Measurements from ENCODE around the gene MEIS2.

MEIS2 gene

DNA sequence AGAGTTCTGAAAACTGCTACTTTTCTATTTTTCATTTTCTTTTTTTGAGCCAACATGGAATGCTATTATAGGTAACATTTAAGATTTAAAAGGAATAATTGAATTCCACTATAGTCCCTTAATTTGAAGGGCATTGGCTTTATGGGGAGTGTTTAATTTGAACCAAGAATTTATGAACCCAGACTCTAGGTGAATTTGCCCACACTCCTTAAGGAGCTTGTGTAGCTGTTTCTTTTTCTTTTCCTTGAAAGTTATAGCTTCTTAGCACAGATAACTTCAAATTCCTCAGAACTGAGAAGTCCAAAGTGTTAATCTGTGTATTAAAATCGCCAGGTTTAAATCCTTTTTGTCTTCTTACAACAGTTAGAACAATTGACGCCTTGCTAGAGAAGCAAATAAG lies 4.7 kb upstream of the MEIS2 start:
- TF ChIP-seq, protein P1, sequence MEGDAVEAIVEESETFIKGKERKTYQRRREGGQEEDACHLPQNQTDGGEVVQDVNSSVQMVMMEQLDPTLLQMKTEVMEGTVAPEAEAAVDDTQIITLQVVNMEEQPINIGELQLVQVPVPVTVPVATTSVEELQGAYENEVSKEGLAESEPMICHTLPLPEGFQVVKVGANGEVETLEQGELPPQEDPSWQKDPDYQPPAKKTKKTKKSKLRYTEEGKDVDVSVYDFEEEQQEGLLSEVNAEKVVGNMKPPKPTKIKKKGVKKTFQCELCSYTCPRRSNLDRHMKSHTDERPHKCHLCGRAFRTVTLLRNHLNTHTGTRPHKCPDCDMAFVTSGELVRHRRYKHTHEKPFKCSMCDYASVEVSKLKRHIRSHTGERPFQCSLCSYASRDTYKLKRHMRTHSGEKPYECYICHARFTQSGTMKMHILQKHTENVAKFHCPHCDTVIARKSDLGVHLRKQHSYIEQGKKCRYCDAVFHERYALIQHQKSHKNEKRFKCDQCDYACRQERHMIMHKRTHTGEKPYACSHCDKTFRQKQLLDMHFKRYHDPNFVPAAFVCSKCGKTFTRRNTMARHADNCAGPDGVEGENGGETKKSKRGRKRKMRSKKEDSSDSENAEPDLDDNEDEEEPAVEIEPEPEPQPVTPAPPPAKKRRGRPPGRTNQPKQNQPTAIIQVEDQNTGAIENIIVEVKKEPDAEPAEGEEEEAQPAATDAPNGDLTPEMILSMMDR (IDR thresholded peaks at IDR 0.05; ENCODE audit: insufficient read depth, low read depth, low read length, missing control alignments): no peak
- DNase-seq (ENCODE audit: low read depth): no peak
- H3K4me3 ChIP-seq (ENCODE audit: low read length): no peak overlapping the region

DNA sequence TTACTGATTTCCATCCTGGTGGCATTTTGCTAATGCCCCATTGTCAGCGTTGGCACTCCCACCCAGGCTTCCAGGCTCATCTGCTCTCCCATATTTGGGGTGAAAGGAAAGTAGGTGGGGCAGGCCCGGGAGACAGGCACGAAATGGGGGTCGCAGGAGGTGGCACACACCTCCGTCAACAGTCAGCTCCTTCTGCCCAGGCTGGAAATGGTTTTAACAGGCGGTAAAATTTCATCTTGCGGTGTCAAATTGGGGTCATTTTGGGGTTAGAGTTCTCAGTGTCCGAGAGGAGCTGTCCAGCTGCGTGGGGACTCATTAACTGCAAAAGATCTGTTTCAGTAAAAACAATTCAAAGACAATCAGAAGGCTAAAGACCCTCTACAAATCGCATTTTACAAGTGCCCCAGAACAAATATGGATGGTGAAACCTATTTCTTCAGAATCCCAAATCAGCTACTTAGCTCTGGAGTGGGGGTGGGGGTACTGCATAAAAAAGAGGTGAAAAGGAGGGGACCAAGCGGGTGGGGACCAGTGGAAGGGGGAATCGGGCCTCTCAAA lies 4.2 kb upstream of the MEIS2 start:
- H3K4me3 ChIP-seq (ENCODE audit: low read length): no peak overlapping the region
- TF ChIP-seq, protein P1 (IDR thresholded peaks at IDR 0.05; ENCODE audit: insufficient read depth, low read depth, low read length, missing control alignments): no peak
- DNase-seq (ENCODE audit: low read depth): no peak

DNA sequence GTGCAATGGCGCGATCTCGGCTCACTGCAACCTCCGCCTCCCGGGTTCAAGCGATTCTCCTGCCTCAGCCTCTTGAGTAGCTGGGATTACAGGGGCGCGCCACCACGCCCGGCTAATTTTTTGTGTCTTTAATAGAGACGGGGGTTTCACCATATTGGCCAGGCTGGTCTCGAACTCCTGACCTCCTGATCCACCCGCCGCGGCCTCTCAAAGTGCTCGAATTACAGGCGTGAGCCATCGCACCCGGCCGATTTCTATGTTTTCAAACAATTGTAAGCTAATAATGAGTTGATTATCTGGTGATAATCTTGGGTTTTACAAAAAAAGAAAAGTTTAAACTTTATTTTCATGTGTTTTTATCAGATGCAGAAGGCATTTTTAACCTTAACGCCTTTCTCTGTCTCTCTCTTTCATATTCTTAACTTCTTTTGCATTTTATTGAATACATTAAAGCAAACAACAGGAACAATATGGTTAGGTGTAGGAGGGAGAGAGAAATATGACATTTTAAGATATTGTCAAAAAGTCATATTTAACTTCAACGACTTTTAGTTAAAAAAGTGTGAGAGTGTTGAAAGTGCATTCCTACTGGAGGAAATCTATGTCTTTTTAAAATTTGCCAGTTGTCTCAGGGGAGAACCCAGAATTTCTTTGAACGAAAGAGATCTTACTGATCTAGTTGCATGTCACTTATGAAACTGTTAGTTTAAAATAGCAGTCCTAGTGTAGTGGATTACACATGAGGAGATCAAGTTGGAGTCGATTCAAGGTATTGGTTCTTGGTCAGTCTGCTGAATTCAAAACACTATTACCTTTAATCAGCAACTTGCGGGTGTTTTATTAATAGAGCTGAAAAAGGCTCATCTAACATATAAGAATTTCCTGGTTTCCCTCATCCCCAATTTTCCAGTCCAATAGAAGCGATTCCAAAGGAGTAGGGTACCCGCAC lies 3.4 kb upstream of the MEIS2 start:
- TF ChIP-seq, protein P1 (IDR thresholded peaks at IDR 0.05; ENCODE audit: insufficient read depth, low read depth, low read length, missing control alignments): no peak
- no peak overlapping the region for H3K4me3 ChIP-seq (ENCODE audit: low read length)
- no peak for DNase-seq (ENCODE audit: low read depth)

DNA sequence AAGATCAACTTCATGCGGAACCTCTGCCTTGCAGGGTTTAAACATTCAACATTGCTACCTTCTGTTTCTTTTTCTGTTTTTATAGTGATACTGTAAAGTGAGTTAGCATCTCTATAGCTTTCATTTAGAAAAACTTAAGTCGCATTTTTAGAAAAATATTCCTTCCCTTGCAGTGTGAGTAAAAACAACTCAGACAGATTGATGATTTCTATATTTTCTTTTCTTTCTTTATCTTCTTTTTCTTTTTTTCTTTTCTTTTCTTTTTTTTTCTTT lies 2.8 kb upstream of the MEIS2 start:
- TF ChIP-seq, protein P1 (IDR thresholded peaks at IDR 0.05; ENCODE audit: insufficient read depth, low read depth, low read length, missing control alignments): no peak
- no peak overlapping the region for H3K4me3 ChIP-seq (ENCODE audit: low read length)
- no peak for DNase-seq (ENCODE audit: low read depth)

DNA sequence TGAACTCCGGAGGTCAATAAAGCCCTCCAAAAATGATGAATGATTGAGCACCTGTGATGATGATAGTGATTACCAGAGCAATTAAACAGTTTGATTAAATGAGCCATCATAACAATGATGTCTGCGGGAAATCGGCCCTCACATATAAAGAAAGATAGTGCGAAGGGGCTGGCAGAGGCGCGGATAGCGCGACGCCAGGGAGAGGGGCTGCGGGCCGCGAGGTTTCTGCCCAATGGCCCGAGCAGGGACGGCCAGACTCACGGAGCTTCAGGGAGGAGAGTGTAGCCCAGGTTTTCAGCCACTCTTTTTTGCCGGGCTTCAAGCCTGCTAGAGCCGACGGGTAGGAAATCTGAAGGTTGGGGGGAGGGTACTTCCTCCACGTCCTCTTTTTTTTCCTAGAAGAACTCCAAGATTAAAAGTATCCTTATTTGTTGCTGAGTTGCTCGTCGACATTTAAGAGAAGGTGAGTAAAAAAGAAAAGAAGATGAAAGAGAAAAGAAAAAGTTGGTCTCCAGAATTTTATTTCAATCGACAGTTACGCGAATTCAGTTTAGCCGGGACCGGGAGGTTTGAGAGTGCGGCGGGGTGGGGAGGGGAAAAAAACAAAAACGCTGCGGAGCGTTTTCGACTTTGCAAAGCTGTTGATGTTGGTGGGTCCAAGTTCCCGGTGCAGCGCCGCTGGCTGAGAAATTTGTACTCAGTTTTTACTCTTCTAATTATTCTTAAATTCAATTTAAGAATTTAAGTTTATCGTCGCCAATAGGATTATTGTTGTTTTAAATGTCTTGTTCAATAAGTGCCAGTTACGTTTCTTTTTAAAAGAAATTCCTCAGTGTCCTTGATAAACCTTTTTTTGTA lies 2.2 kb upstream of the MEIS2 start:
- DNase-seq (ENCODE audit: low read depth): no peak
- peak overlapping the region; percentile 20 for H3K4me3 ChIP-seq (ENCODE audit: low read length)

DNA sequence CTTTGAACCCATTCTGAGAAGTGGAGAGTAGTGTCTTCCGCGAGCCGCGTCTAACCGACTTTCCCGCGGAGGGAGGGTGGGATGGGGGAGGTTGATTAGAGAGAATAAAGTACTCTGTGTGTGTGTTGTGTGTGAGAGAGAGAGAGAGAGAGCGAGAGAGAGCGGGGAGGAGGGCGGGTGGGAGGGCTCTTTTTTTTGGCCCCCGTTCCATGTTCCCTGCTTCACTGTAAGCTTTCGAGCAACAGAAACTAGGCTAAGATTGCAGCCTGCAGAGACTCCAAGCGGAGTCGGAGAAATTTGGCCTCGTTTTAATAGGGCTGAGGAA lies 1.6 kb upstream of the MEIS2 start:
- DNase-seq (ENCODE audit: low read depth): no peak
- TF ChIP-seq, protein P1 (IDR thresholded peaks at IDR 0.05; ENCODE audit: insufficient read depth, low read depth, low read length, missing control alignments): no peak
- peak overlapping the region; percentile 87 for H3K4me3 ChIP-seq (ENCODE audit: low read length)

More for the DNA sequence above, 2.2 kb upstream of the MEIS2 start:
- TF ChIP-seq, protein P1 (IDR thresholded peaks at IDR 0.05; ENCODE audit: insufficient read depth, low read depth, low read length, missing control alignments): no peak

Data from epithelial cell of esophagus (primary cell).